NCI-H226 (cell line): Measurements from ENCODE around the gene RHOH.

ENCODE experiments used
- DNase-seq: peaks from one replicate; pipeline ENCODE4 v3.0.0-alpha.2; 2015

The RHOH gene

GRCh38 chr4:40209401-40209800 is 12.6 kb downstream of the RHOH start:
- no peak for DNase-seq

GRCh38 chr4:40210776-40211175 is 13.9 kb downstream of the RHOH start:
- DNase-seq: no peak

GRCh38 chr4:40211224-40212185 is 14.7 kb downstream of the RHOH start:
- DNase-seq: no peak

- no peak for DNase-seq
These were observed 16.1 kb downstream of the RHOH start for GRCh38 chr4:40212674-40213527.

GRCh38 chr4:40214038-40214437 is 17.2 kb downstream of the RHOH start:
- DNase-seq: no peak

GRCh38 chr4:40214661-40215418 is 18.0 kb downstream of the RHOH start:
- no peak for DNase-seq

GRCh38 chr4:40216622-40217366 is 20.0 kb downstream of the RHOH start:
- DNase-seq: no peak

- DNase-seq: no peak
These were observed 24.9 kb downstream of the RHOH start for GRCh38 chr4:40221744-40222143.

GRCh38 chr4:40223343-40223742 is 26.5 kb downstream of the RHOH start:
- DNase-seq: no peak

- no peak for DNase-seq
These were observed 27.6 kb downstream of the RHOH start for GRCh38 chr4:40224432-40224831.

GRCh38 chr4:40225497-40225896 is 28.7 kb downstream of the RHOH start:
- DNase-seq: no peak

GRCh38 chr4:40227284-40227683 is 30.5 kb downstream of the RHOH start:
- DNase-seq: no peak

- no peak for DNase-seq
These were observed 31.9 kb downstream of the RHOH start for GRCh38 chr4:40228497-40229365.

GRCh38 chr4:40231316-40231863 is 34.6 kb downstream of the RHOH start:
- no peak for DNase-seq

- no peak for DNase-seq
These were observed 35.8 kb downstream of the RHOH start for GRCh38 chr4:40232610-40233009.

GRCh38 chr4:40233227-40233626 is 36.4 kb downstream of the RHOH start:
- no peak for DNase-seq

GRCh38 chr4:40234519-40235039 is 37.7 kb downstream of the RHOH start:
- no peak for DNase-seq

GRCh38 chr4:40238008-40238699 is 41.3 kb downstream of the RHOH start:
- DNase-seq: no peak

- DNase-seq: no peak
These were observed 42.1 kb downstream of the RHOH start for GRCh38 chr4:40238700-40239548.
